Memory B cell (primary cell): Measurements from ENCODE around the gene C12orf60.

Experiments
- ATAC-seq: fragments of 150-1000 bp; cut with Tn5 transposase; 2 replicates; pipeline ENCODE4 v1.10.0; 2021; ENCODE audit warnings: low read depth, mild to moderate bottlenecking, moderate library complexity
- DNase-seq, 2 donors: peaks; one replicate each; pipeline ENCODE4 v3.0.0; 2022; ENCODE audit warnings: low spot score in 2 of 2
- H3K27ac Mint-ChIP-seq: one replicate; pipeline ENCODE4 v1.8.0; 2022; ENCODE audit warnings: mild to moderate bottlenecking, moderate library complexity, mixed read lengths
- H3K27me3 Mint-ChIP-seq: one replicate; pipeline ENCODE4 v1.8.0; 2022; ENCODE audit warnings: mixed read lengths
- H3K36me3 Mint-ChIP-seq: one replicate; pipeline ENCODE4 v1.8.0; 2022; ENCODE audit warnings: mild to moderate bottlenecking, mixed read lengths
- H3K4me1 Mint-ChIP-seq: one replicate; pipeline ENCODE4 v1.8.0; 2022; ENCODE audit warnings: mixed read lengths
- H3K4me3 Mint-ChIP-seq: one replicate; pipeline ENCODE4 v1.8.0; 2022; ENCODE audit warnings: mild to moderate bottlenecking, moderate library complexity, mixed read lengths
- H3K9me3 Mint-ChIP-seq: one replicate; pipeline ENCODE4 v1.8.0; 2022; ENCODE audit warnings: mixed read lengths

C12orf60 gene

GRCh38 chr12:14853961-14854360 is 50.5 kb downstream of the C12orf60 start:
- Mint-ChIP-seq H3K9me3 (peaks cover 3% of the 10 kb centered on the region), H3K27ac (no peak overlapping the region), H3K27me3 (no peaks in the 10 kb centered on the region), H3K4me3 (no peak overlapping the region), H3K36me3 (no peaks in the 10 kb centered on the region), H3K4me1 (peaks cover 19% of the 10 kb centered on the region)
- ATAC-seq (no peak), DNase-seq (no peak)

- H3K4me1 Mint-ChIP-seq, result peaks cover 22% of the 10 kb centered on the region
- H3K36me3 Mint-ChIP-seq, result peaks cover 4% of the 10 kb centered on the region
- H3K27ac Mint-ChIP-seq, result peak overlapping the region; percentile 79
- no peaks in the 10 kb centered on the region for H3K27me3 Mint-ChIP-seq
- peaks cover 9% of the 10 kb centered on the region for H3K9me3 Mint-ChIP-seq
- H3K4me3 Mint-ChIP-seq, result peak overlapping the region; percentile 35
- DNase-seq, result no peak
- peak; percentile 24 for ATAC-seq
These were observed 51.2 kb downstream of the C12orf60 start for GRCh38 chr12:14854586-14855183.

DNA sequence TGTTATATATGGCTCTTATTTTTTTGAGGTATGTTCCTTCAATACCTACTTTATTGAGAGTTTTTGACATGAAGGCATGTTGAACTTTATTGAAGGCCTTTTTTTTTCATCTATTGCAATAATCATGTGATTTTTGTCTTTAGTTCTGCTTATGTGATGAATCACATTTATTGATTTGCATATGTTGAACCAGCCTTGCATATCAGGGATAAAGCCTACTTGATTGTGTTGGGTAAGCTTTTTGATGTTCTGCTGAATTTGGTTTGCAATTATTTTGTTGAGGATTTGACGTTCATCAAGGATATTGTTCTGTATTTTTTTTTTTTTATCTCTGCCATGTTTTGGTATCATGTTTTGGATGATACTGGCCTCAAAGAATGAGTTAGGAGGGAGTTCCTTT is 55.0 kb downstream of the C12orf60 start:
- ATAC-seq (peak; percentile 65), DNase-seq (no peak)
- peaks cover 12% of the 10 kb centered on the region for H3K36me3 Mint-ChIP-seq
- no peak overlapping the region for H3K4me3 Mint-ChIP-seq
- H3K9me3 Mint-ChIP-seq, result peaks cover 16% of the 10 kb centered on the region
- H3K27me3 Mint-ChIP-seq, result no peaks in the 10 kb centered on the region
- H3K27ac Mint-ChIP-seq, result peak overlapping the region; percentile 67
- peaks cover 22% of the 10 kb centered on the region for H3K4me1 Mint-ChIP-seq

GRCh38 chr12:14860490-14860889 is 57.0 kb downstream of the C12orf60 start:
- DNase-seq, result no peak
- H3K36me3 Mint-ChIP-seq, result peaks cover 12% of the 10 kb centered on the region
- H3K4me3 Mint-ChIP-seq, result no peak overlapping the region
- ATAC-seq, result no peak
- no peak overlapping the region for H3K27ac Mint-ChIP-seq
- no peaks in the 10 kb centered on the region for H3K27me3 Mint-ChIP-seq
- H3K9me3 Mint-ChIP-seq, result peaks cover 17% of the 10 kb centered on the region
- peaks cover 15% of the 10 kb centered on the region for H3K4me1 Mint-ChIP-seq

GRCh38 chr12:14868916-14869506 is 65.5 kb downstream of the C12orf60 start:
- Mint-ChIP-seq H3K27me3 (peaks cover 1% of the 10 kb centered on the region), H3K27ac (no peak overlapping the region), H3K9me3 (peaks cover 4% of the 10 kb centered on the region), H3K36me3 (peaks cover 9% of the 10 kb centered on the region), H3K4me3 (no peak overlapping the region), H3K4me1 (peaks cover 4% of the 10 kb centered on the region)
- DNase-seq, result no peak
- ATAC-seq, result no peak

DNA sequence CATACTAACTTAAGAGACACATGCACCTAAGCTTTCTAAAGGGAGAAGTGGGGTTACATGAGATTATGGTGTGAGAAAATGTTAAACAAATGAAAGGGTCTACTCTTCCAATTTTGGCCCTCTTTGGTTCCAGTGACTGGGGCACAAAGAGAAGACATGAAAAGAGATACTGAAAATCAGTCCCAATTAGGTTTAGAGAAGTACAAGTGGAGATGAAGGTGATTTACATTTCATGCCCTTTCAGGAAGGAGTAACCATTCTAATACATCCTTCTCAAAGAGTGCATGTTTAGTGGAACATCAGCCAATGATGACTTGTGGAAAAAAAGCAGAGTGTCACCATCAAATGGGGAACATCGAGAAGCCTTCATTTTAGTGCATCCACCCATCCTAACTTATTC is 67.8 kb downstream of the C12orf60 start:
- H3K9me3 Mint-ChIP-seq, result peaks cover 3% of the 10 kb centered on the region
- peaks cover 4% of the 10 kb centered on the region for H3K4me1 Mint-ChIP-seq
- peaks cover 1% of the 10 kb centered on the region for H3K27me3 Mint-ChIP-seq
- no peak overlapping the region for H3K27ac Mint-ChIP-seq
- peaks cover 6% of the 10 kb centered on the region for H3K36me3 Mint-ChIP-seq
- H3K4me3 Mint-ChIP-seq, result no peak overlapping the region
- no peak for ATAC-seq
- DNase-seq, result no peak

DNA sequence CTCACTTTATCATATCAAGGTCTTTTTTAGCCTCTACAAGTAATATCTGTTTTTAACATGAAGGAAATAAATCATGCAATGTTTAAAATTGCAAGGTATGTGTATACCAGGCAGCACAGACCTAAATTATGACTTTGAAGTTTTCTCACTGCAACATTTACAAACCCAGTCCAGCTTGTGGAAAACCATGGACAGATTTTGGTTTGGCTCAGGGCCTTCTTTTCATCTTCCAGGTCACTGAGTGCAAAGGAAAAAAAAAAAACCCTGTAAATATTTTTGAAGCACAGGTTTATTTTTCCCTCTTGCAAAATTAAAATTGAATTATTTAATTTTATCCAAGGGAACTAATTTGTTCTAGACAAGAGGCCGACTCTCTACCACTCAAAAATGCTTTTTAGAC is 68.4 kb downstream of the C12orf60 start:
- Mint-ChIP-seq H3K27ac (no peak overlapping the region), H3K27me3 (peaks cover 1% of the 10 kb centered on the region), H3K4me3 (no peak overlapping the region), H3K9me3 (peaks cover 3% of the 10 kb centered on the region), H3K36me3 (peaks cover 6% of the 10 kb centered on the region), H3K4me1 (peaks cover 5% of the 10 kb centered on the region)
- DNase-seq, result no peak
- no peak for ATAC-seq

DNA sequence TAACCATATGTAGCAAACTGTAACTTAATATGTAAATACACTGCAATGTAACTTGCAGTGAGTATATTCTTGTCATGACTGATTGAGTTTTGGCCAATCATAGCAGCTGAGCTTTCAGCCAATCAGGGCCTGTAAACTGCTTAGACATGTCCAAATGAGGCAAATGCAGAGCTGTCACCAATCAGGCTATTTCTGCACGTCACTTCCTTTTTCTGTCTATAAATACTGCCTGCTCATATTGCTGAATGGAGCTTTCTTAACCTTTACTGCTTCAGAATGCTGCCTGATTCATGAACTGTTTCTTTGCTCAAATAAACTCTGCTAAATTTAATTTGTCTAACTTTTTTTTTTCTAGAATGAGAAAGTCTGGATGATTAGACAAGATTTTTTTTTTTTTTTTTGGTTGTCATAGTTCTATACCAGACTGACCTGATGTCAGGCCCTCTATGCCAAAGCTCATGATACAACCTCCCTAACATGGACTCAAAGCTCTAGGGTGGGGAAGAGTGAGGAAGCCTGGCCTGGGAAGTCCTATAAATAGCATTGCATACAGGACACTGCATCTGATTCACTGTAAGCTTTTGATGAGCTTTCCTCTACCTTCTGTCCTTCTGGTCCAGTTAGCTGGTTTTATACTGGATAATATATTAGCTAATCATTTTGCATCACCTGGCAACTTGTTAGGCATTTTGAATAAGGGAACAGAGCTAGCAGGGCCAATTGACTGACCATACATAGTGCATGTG is 70.1 kb downstream of the C12orf60 start:
- ATAC-seq, result no peak
- Mint-ChIP-seq H3K9me3 (no peaks in the 10 kb centered on the region), H3K27me3 (peaks cover 1% of the 10 kb centered on the region), H3K4me3 (no peak overlapping the region), H3K4me1 (peaks cover 7% of the 10 kb centered on the region), H3K27ac (no peak overlapping the region), H3K36me3 (no peaks in the 10 kb centered on the region)
- no peak for DNase-seq
